Endothelial cell of umbilical vein (primary cell): ENCODE results near the gene GDPD4. TPM values are rescaled to one million over a fixed set of nuclear protein-coding genes. Genes with fewer than 3 reads are reported as not detected.

Experiments
- BruUV-seq: library from RNA; stranded (reverse); fragments of 400-500 nt; replicated peaks from 2 replicates; lab custom pipeline; 2021; lab: Mats Ljungman, UMichigan
- CTCF ChIA-PET: fragments of 300-600, 350-600 bp; sonication (Branson Sonifier 250); formaldehyde crosslinking; loops from one replicate; lab custom pipeline; 2021; ENCODE audit warnings: antibody characterized with exemption, inconsistent platforms; lab: Charles Lee
- POLR2A ChIA-PET: fragments of 300-600, 350-600 bp; sonication (Branson Sonifier 250); formaldehyde crosslinking; loops from one replicate; lab custom pipeline; 2021; ENCODE audit warnings: antibody characterized with exemption, inconsistent platforms; lab: Charles Lee
- DNase-seq: peaks from one replicate; pipeline ENCODE4 v3.0.0-alpha.2; 2011; ENCODE audit warnings: low read depth, low spot score
- FAIRE-seq: peaks from 2 replicates; lab custom pipeline; 2011; peaks lifted over from hg19 to GRCh38; lab: Jason Lieb, UNC
- H2AFZ ChIP-seq: 2 replicates; pipeline ENCODE4 v1.6.0; 2012; ENCODE audit warnings: low read depth, low read length, control low read depth, inconsistent platforms
- H3K27ac ChIP-seq: 2 replicates; pipeline ENCODE4 v1.5.1; 2011; ENCODE audit warnings: low read depth, mild to moderate bottlenecking, control low read depth, low read length, moderate library complexity; ENCODE audit not compliant: insufficient read depth
- H3K27me3 ChIP-seq, 2 experiments: 2 replicates each; pipeline versions ENCODE4 v1.6.0 to v1.6.1; 2011; ENCODE audit warnings: low read length in 2 of 2, mixed read lengths in 1 of 2; ENCODE audit not compliant: control insufficient read depth in 2 of 2, insufficient read depth in 2 of 2
- H3K36me3 ChIP-seq, 2 experiments: 2 replicates in 1 of 2; 3 replicates in 1 of 2; pipeline ENCODE4 v1.5.1; 2011; ENCODE audit warnings: low read length in 2 of 2, mild to moderate bottlenecking in 1 of 2, moderate library complexity in 1 of 2; ENCODE audit not compliant: control insufficient read depth in 2 of 2, insufficient read depth in 2 of 2; ENCODE audit errors: extremely low read depth in 1 of 2
- H3K4me1 ChIP-seq: 3 replicates; pipeline ENCODE4 v1.5.1; 2011; ENCODE audit warnings: mild to moderate bottlenecking, low read length; ENCODE audit not compliant: control insufficient read depth, insufficient read depth; ENCODE audit errors: extremely low read depth
- H3K4me2 ChIP-seq: 2 replicates; pipeline ENCODE4 v1.6.1; 2011; ENCODE audit warnings: low read length, control low read depth, mixed read lengths; ENCODE audit not compliant: insufficient read depth
- H3K4me3 ChIP-seq, 3 experiments: fragments of 200-600 bp in 1 of 3; sonication (generic), shearing (Covaris generic) in 1 of 3; replicated peaks in 1 of 3; 2 replicates each; pipeline ENCODE4 v1.5.1; 2011 to 2016; ENCODE audit warnings: control low read depth in 3 of 3, low read length in 3 of 3, mild to moderate bottlenecking in 2 of 3, inconsistent platforms in 1 of 3, low read depth in 1 of 3, moderate library complexity in 1 of 3; ENCODE audit not compliant: insufficient read depth in 1 of 3
- H3K79me2 ChIP-seq: 2 replicates; pipeline ENCODE4 v1.6.0; 2012; ENCODE audit warnings: low read length, inconsistent platforms; ENCODE audit not compliant: control insufficient read depth, insufficient read depth
- H3K9ac ChIP-seq: replicated peaks from 2 replicates; pipeline ENCODE3; 2011; ENCODE audit warnings: low read length, control low read depth; ENCODE audit not compliant: insufficient read depth; ENCODE audit errors: extremely low read depth
- H3K9me1 ChIP-seq: replicated peaks from 3 replicates; pipeline ENCODE4 v1.6.0; 2011; ENCODE audit warnings: mild to moderate bottlenecking, low read length; ENCODE audit not compliant: control insufficient read depth, insufficient read depth; ENCODE audit errors: extremely low read depth
- H3K9me3 ChIP-seq: replicated peaks from 2 replicates; pipeline ENCODE4 v1.5.1; 2012; ENCODE audit warnings: low read length, inconsistent platforms; ENCODE audit not compliant: control insufficient read depth, insufficient read depth
- H4K20me1 ChIP-seq: replicated peaks from 2 replicates; pipeline ENCODE3; 2011; ENCODE audit warnings: mild to moderate bottlenecking, low read length; ENCODE audit not compliant: control insufficient read depth, insufficient read depth; ENCODE audit errors: extremely low read depth
- CTCF ChIP-seq, 2 donors: IDR thresholded peaks; 1 replicate in 1 of 2; 2 replicates in 1 of 2; pipeline ENCODE4 v1.5.1; 2011; ENCODE audit warnings: low read length in 2 of 2, mild to moderate bottlenecking in 2 of 2, moderate library complexity in 2 of 2, control low read depth in 1 of 2, inconsistent platforms in 1 of 2, low read depth in 1 of 2; ENCODE audit not compliant: insufficient read depth in 1 of 2; ENCODE audit errors: extremely low read depth in 1 of 2
- EZH2 ChIP-seq: IDR thresholded peaks from 2 replicates; pipeline ENCODE4 v1.6.1; 2012; ENCODE audit warnings: borderline replicate concordance, low read depth, mild to moderate bottlenecking, moderate library complexity, low read length, inconsistent platforms; ENCODE audit not compliant: severe bottlenecking
- FOS ChIP-seq: IDR thresholded peaks from 2 replicates; pipeline ENCODE4 v1.6.1; 2011; ENCODE audit warnings: mild to moderate bottlenecking, low read length, moderate library complexity, borderline replicate concordance; ENCODE audit not compliant: insufficient read depth
- GATA2 ChIP-seq: IDR thresholded peaks from 2 replicates; pipeline ENCODE4 v1.7.0; 2011; ENCODE audit warnings: low read depth, mild to moderate bottlenecking, moderate library complexity, mixed read lengths, low read length; ENCODE audit not compliant: insufficient read length, insufficient read depth
- JUN ChIP-seq: IDR thresholded peaks from 2 replicates; pipeline ENCODE4 v1.6.1; 2011; ENCODE audit warnings: borderline replicate concordance, low read depth; ENCODE audit not compliant: insufficient read length, insufficient read depth
- MAX ChIP-seq: IDR thresholded peaks from 2 replicates; pipeline ENCODE4 v1.6.1; 2011; ENCODE audit not compliant: insufficient read depth, insufficient read length
- MYC ChIP-seq: IDR thresholded peaks from one replicate; pipeline ENCODE4 v1.6.1; 2011; ENCODE audit warnings: mild to moderate bottlenecking, low read depth, low read length
- POLR2A ChIP-seq: IDR thresholded peaks from 2 replicates; pipeline ENCODE4 v1.6.1; 2012; ENCODE audit warnings: low read depth, mild to moderate bottlenecking, control low read depth, low read length
- POLR2AphosphoS5 ChIP-seq: IDR thresholded peaks from 2 replicates; pipeline ENCODE4 v1.6.1; 2012; ENCODE audit warnings: low read depth, mild to moderate bottlenecking, control low read depth, low read length, moderate library complexity; ENCODE audit not compliant: insufficient read depth
- dilution Hi-C: fragments of 300-500 bp; cut with MboI; formaldehyde crosslinking; loops from one replicate; pipeline ENCODE4 v1.15.0; 2019; ENCODE audit warnings: low sequenced_read_pairs; ENCODE audit not compliant: extremely low pct_ligation_motif_present
- intact Hi-C: fragments of 100-400 bp; cut with micrococcal nuclease; formaldehyde crosslinking; loops from one replicate; pipeline ENCODE4 v1.10.0; 2022
- polyA plus RNA-seq, 4 experiments: library from polyadenylated mRNA; depleted of rRNA in 3 of 4; stranded (reverse) in 3 of 4; unstranded in 1 of 4; fragments of >200 nt; gene quantifications; 2 replicates each; pipeline versions ENCODE4 v1.2.1 to v1.2.3, GENCODE V29; 2011 to 2012; ENCODE audit warnings: missing spikeins in 1 of 4
- total RNA-seq: library from RNA; stranded (reverse); gene quantifications from 2 replicates; pipeline ENCODE4 v1.2.3, GENCODE V29; 2021

Gene GDPD4
- total and polyA plus RNA-seq, 2 donors (not counting 3 experiments of a cell fraction or from before 2014, with no cell fraction given) = not detected

GRCh38 chr11:77322506-77322905 is 21.0 kb upstream of the GDPD4 start:
- H3K9me1 ChIP-seq = no peaks in the 10 kb centered on the region
- intact Hi-C loops = no loop called here
- no peak overlapping the region for H3K27ac ChIP-seq
- no peak overlapping the region for H3K4me3 ChIP-seq
- no peaks in the 10 kb centered on the region for H3K36me3 ChIP-seq
- ChIA-PET POLR2A (no interaction called here), CTCF (no interaction called here)
- dilution Hi-C loops = no loop called here
- no peak for DNase-seq
- no peak overlapping the region for H3K9ac ChIP-seq
- no peak overlapping the region for H3K4me2 ChIP-seq
- no peaks in the 10 kb centered on the region for H4K20me1 ChIP-seq
- no TSS peak for BruUV-seq
- no peak for FAIRE-seq
- no peaks in the 10 kb centered on the region for H3K4me1 ChIP-seq
- H3K79me2 ChIP-seq = no peaks in the 10 kb centered on the region
- H2AFZ ChIP-seq = no peak overlapping the region
- H3K27me3 ChIP-seq = no peaks in the 10 kb centered on the region
- H3K9me3 ChIP-seq = no peaks in the 10 kb centered on the region
- TF ChIP-seq MYC = no peak
- TF ChIP-seq JUN = no peak
- TF ChIP-seq MAX = no peak
- TF ChIP-seq EZH2 = no peak
- TF ChIP-seq POLR2A = no peak
- TF ChIP-seq FOS = no peak
- no peak for TF ChIP-seq GATA2
- no peak for TF ChIP-seq CTCF (IDR thresholded peaks at IDR 0.05; ENCODE audit: extremely low read depth in 1 of 2, insufficient read depth in 1 of 2, low read depth in 1 of 2, low read length in 2 of 2)
- no peak for TF ChIP-seq POLR2AphosphoS5
